ENCODE data around the gene CTBP1. TPM values are rescaled to one million over a fixed set of nuclear protein-coding genes. Genes with fewer than 3 reads are reported as not detected.

Gene CTBP1
- total RNA-seq, 3 donors from 2014 or later: 130 to 159 (median 133) TPM

DNA sequence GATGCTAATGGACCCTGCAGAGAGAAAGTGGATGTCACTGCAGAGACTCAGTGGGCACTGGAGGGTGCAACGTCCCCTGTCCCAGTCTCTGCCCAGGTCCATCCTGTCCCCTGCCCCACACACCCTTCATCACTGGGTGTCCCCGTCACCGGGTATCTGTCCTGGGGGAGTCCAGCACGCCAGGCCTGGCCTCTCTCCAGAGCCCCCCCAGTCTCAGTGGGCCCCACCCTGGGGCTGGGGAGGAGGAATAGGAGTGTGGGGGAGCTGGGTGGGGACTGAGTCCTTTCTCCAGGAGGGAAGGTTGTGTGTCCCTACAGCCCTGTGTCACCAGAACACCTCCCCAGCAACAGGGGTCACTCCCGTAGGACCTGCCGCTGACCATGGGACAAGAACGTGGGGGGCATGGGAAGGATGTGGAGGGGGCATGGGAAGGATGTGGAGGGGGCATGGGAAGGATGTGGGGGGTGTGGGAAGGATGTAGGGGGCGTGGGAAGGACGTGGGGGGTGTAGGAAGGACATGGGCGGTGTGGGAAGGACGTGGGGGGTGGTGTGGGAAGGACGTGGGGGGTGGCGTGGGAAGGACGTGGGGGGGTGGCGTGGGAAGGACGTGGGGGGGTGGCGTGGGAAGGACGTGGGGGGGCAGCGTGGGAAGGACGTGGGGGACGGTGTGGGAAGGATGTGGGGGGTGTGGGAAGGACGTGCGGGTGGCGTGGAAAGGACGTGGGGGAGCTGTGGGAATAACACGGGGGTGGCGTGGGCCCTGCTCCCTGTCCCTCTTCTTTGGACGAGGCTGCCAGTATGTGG, 55.5 kb downstream of the CTBP1 start:
- Histone ChIP-seq H3K27ac (peak overlapping the region; percentile 74 to 95), H3K4me1 (peaks cover 12 to 17% of the 10 kb centered on the region in 2 donors), H3K4me3 (peak overlapping the region; percentile 19 to 61 (median 26)), H3K27me3 (no peaks in the 10 kb centered on the region), H3K9me3 (no peaks in the 10 kb centered on the region), H3K36me3 (no peaks in the 10 kb centered on the region)
- TF ChIP-seq POLR2AphosphoS5 (IDR thresholded peaks at IDR 0.05): no peak
- intact Hi-C loops (cut with DNase I; ENCODE audit: low total_unique reads): loop anchor here (2.0 kb wide), 1 partner anchor 65 kb away; no protein-coding TSS in a partner anchor
- DNase-seq (ENCODE audit: low spot score in 2 of 2): peak in 1 of 2 donors; percentile 15

- H3K9me3 ChIP-seq: no peaks in the 10 kb centered on the region
- peak overlapping the region in 1 of 3 donors; percentile 1 for H3K4me3 ChIP-seq
- H3K4me1 ChIP-seq: peaks cover 12 to 17% of the 10 kb centered on the region in 2 donors
- H3K36me3 ChIP-seq: no peaks in the 10 kb centered on the region
- intact Hi-C loops (cut with DNase I; ENCODE audit: low total_unique reads): loop anchor here (2.0 kb wide), 1 partner anchor 64 kb away; no protein-coding TSS in a partner anchor
- peak; percentile 26 to 61 for DNase-seq (ENCODE audit: low spot score in 2 of 2)
- H3K27ac ChIP-seq: peak overlapping the region; percentile 92 to 95
- no peak for TF ChIP-seq POLR2A (IDR thresholded peaks at IDR 0.05)
- TF ChIP-seq POLR2AphosphoS5 (IDR thresholded peaks at IDR 0.05): peak in 1 of 3 donors; percentile 44
- no peak for TF ChIP-seq CTCF (IDR thresholded peaks at IDR 0.05)
- H3K27me3 ChIP-seq: no peaks in the 10 kb centered on the region
Observed at GRCh38 chr4:1192493-1193205, 56.3 kb downstream of the CTBP1 start.

DNA sequence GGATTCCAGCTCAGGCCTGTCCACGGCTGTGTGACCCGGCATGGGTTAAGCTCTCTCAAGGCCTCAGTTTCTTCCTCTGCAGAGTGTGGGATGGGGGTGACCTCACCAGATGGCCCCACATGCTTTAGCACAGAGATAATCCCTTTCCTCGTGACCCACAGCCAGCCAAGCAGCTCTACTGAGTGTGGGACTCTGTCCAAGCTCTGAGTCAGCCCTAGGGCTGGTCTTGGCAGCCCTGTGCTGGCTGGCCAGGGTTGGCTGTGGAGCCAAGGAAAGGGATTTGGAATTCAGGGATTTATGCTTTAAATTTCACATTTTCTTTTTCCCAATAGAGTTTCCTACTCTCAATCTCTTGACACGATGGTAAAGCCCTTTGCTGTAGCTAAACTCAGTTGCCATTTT, 56.8 kb downstream of the CTBP1 start:
- Histone ChIP-seq H3K9me3 (no peaks in the 10 kb centered on the region), H3K27me3 (no peaks in the 10 kb centered on the region), H3K4me1 (peaks cover 12 to 17% of the 10 kb centered on the region in 2 donors), H3K36me3 (no peaks in the 10 kb centered on the region), H3K27ac (peak overlapping the region; percentile 92 to 95), H3K4me3 (peak overlapping the region in 1 of 3 donors; percentile 1)
- peak; percentile 83 for DNase-seq (ENCODE audit: low spot score in 2 of 2)
- intact Hi-C loops (cut with DNase I; ENCODE audit: low total_unique reads): loop anchor here (2.0 kb wide), 1 partner anchor 63 kb away; no protein-coding TSS in a partner anchor
- TF ChIP-seq CTCF (IDR thresholded peaks at IDR 0.05): no peak
- TF ChIP-seq POLR2A (IDR thresholded peaks at IDR 0.05): no peak
- TF ChIP-seq POLR2AphosphoS5 (IDR thresholded peaks at IDR 0.05): peak; percentile 60 to 88 (median 75)

DNA sequence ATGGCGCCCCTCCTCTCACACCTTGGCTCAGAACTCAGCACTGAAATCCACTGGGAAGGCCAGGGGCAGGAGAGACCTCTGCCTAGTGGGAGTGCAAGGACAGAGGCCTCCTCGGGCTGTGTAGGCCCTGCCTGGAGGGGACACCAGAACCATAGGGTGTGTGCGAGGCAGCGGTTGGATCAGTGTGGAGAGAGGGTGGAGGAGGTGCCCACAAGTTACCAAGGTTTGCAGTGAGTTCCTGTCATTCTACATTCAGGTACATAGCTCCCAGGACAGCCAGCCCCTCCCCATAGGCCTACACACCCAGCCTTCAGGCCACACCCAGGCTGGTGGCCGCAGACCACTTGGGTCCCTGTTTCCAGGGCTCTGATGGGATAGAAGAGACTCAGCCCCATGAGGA, 57.3 kb downstream of the CTBP1 start:
- intact Hi-C loops (cut with DNase I; ENCODE audit: low total_unique reads): loop anchor here (2.0 kb wide), 1 partner anchor 63 kb away; no protein-coding TSS in a partner anchor
- H3K4me3 ChIP-seq: peak overlapping the region in 1 of 3 donors; percentile 1
- H3K27me3 ChIP-seq: no peaks in the 10 kb centered on the region
- no peak for TF ChIP-seq CTCF (IDR thresholded peaks at IDR 0.05)
- TF ChIP-seq POLR2A (IDR thresholded peaks at IDR 0.05): no peak
- no peak for TF ChIP-seq POLR2AphosphoS5 (IDR thresholded peaks at IDR 0.05)
- peak overlapping the region; percentile 92 to 95 for H3K27ac ChIP-seq
- H3K9me3 ChIP-seq: no peaks in the 10 kb centered on the region
- no peak for DNase-seq (ENCODE audit: low spot score in 2 of 2)
- no peaks in the 10 kb centered on the region for H3K36me3 ChIP-seq
- peaks cover 12 to 17% of the 10 kb centered on the region in 2 donors for H3K4me1 ChIP-seq

GRCh38 chr4:1187182-1187581, 61.7 kb downstream of the CTBP1 start:
- H3K9me3 ChIP-seq: no peaks in the 10 kb centered on the region
- no peak overlapping the region for H3K4me3 ChIP-seq
- H3K4me1 ChIP-seq: peaks cover 5 to 9% of the 10 kb centered on the region in 2 donors
- TF ChIP-seq CTCF (IDR thresholded peaks at IDR 0.05) (no peak), POLR2AphosphoS5 (IDR thresholded peaks at IDR 0.05) (no peak), POLR2A (IDR thresholded peaks at IDR 0.05) (no peak)
- H3K36me3 ChIP-seq: no peaks in the 10 kb centered on the region
- no peaks in the 10 kb centered on the region for H3K27me3 ChIP-seq
- peak in 1 of 2 donors; percentile 16 for DNase-seq (ENCODE audit: low spot score in 2 of 2)
- intact Hi-C loops (cut with DNase I; ENCODE audit: low total_unique reads): no loop called here
- no peak overlapping the region for H3K27ac ChIP-seq

Measured in breast epithelium (tissue), 4 donors.